Endothelial cell of umbilical vein (primary cell): ENCODE results near the gene UBE2H. TPM values are rescaled to one million over a fixed set of nuclear protein-coding genes. Genes with fewer than 3 reads are reported as not detected.

Source experiments
- BruUV-seq: library from RNA; stranded (reverse); fragments of 400-500 nt; replicated peaks from 2 replicates; lab custom pipeline; 2021; lab: Mats Ljungman, UMichigan
- CTCF ChIA-PET: fragments of 300-600, 350-600 bp; sonication (Branson Sonifier 250); formaldehyde crosslinking; loops from one replicate; lab custom pipeline; 2021; ENCODE audit warnings: antibody characterized with exemption, inconsistent platforms; lab: Charles Lee
- POLR2A ChIA-PET: fragments of 300-600, 350-600 bp; sonication (Branson Sonifier 250); formaldehyde crosslinking; loops from one replicate; lab custom pipeline; 2021; ENCODE audit warnings: antibody characterized with exemption, inconsistent platforms; lab: Charles Lee
- DNase-seq: peaks from one replicate; pipeline ENCODE4 v3.0.0-alpha.2; 2011; ENCODE audit warnings: low read depth, low spot score
- FAIRE-seq: peaks from 2 replicates; lab custom pipeline; 2011; peaks lifted over from hg19 to GRCh38; lab: Jason Lieb, UNC
- H2AFZ ChIP-seq: 2 replicates; pipeline ENCODE4 v1.6.0; 2012; ENCODE audit warnings: low read depth, low read length, control low read depth, inconsistent platforms
- H3K27ac ChIP-seq: 2 replicates; pipeline ENCODE4 v1.5.1; 2011; ENCODE audit warnings: low read depth, mild to moderate bottlenecking, control low read depth, low read length, moderate library complexity; ENCODE audit not compliant: insufficient read depth
- H3K27me3 ChIP-seq, 2 experiments: 2 replicates each; pipeline versions ENCODE4 v1.6.0 to v1.6.1; 2011; ENCODE audit warnings: low read length in 2 of 2, mixed read lengths in 1 of 2; ENCODE audit not compliant: control insufficient read depth in 2 of 2, insufficient read depth in 2 of 2
- H3K36me3 ChIP-seq, 2 experiments: 2 replicates in 1 of 2; 3 replicates in 1 of 2; pipeline ENCODE4 v1.5.1; 2011; ENCODE audit warnings: low read length in 2 of 2, mild to moderate bottlenecking in 1 of 2, moderate library complexity in 1 of 2; ENCODE audit not compliant: control insufficient read depth in 2 of 2, insufficient read depth in 2 of 2; ENCODE audit errors: extremely low read depth in 1 of 2
- H3K4me1 ChIP-seq: 3 replicates; pipeline ENCODE4 v1.5.1; 2011; ENCODE audit warnings: mild to moderate bottlenecking, low read length; ENCODE audit not compliant: control insufficient read depth, insufficient read depth; ENCODE audit errors: extremely low read depth
- H3K4me2 ChIP-seq: 2 replicates; pipeline ENCODE4 v1.6.1; 2011; ENCODE audit warnings: low read length, control low read depth, mixed read lengths; ENCODE audit not compliant: insufficient read depth
- H3K4me3 ChIP-seq, 3 experiments: fragments of 200-600 bp in 1 of 3; sonication (generic), shearing (Covaris generic) in 1 of 3; replicated peaks in 1 of 3; 2 replicates each; pipeline ENCODE4 v1.5.1; 2011 to 2016; ENCODE audit warnings: control low read depth in 3 of 3, low read length in 3 of 3, mild to moderate bottlenecking in 2 of 3, inconsistent platforms in 1 of 3, low read depth in 1 of 3, moderate library complexity in 1 of 3; ENCODE audit not compliant: insufficient read depth in 1 of 3
- H3K79me2 ChIP-seq: 2 replicates; pipeline ENCODE4 v1.6.0; 2012; ENCODE audit warnings: low read length, inconsistent platforms; ENCODE audit not compliant: control insufficient read depth, insufficient read depth
- H3K9ac ChIP-seq: replicated peaks from 2 replicates; pipeline ENCODE3; 2011; ENCODE audit warnings: low read length, control low read depth; ENCODE audit not compliant: insufficient read depth; ENCODE audit errors: extremely low read depth
- H3K9me1 ChIP-seq: replicated peaks from 3 replicates; pipeline ENCODE4 v1.6.0; 2011; ENCODE audit warnings: mild to moderate bottlenecking, low read length; ENCODE audit not compliant: control insufficient read depth, insufficient read depth; ENCODE audit errors: extremely low read depth
- H3K9me3 ChIP-seq: replicated peaks from 2 replicates; pipeline ENCODE4 v1.5.1; 2012; ENCODE audit warnings: low read length, inconsistent platforms; ENCODE audit not compliant: control insufficient read depth, insufficient read depth
- H4K20me1 ChIP-seq: replicated peaks from 2 replicates; pipeline ENCODE3; 2011; ENCODE audit warnings: mild to moderate bottlenecking, low read length; ENCODE audit not compliant: control insufficient read depth, insufficient read depth; ENCODE audit errors: extremely low read depth
- CTCF ChIP-seq, 2 donors: IDR thresholded peaks; 1 replicate in 1 of 2; 2 replicates in 1 of 2; pipeline ENCODE4 v1.5.1; 2011; ENCODE audit warnings: low read length in 2 of 2, mild to moderate bottlenecking in 2 of 2, moderate library complexity in 2 of 2, control low read depth in 1 of 2, inconsistent platforms in 1 of 2, low read depth in 1 of 2; ENCODE audit not compliant: insufficient read depth in 1 of 2; ENCODE audit errors: extremely low read depth in 1 of 2
- EZH2 ChIP-seq: IDR thresholded peaks from 2 replicates; pipeline ENCODE4 v1.6.1; 2012; ENCODE audit warnings: borderline replicate concordance, low read depth, mild to moderate bottlenecking, moderate library complexity, low read length, inconsistent platforms; ENCODE audit not compliant: severe bottlenecking
- FOS ChIP-seq: IDR thresholded peaks from 2 replicates; pipeline ENCODE4 v1.6.1; 2011; ENCODE audit warnings: mild to moderate bottlenecking, low read length, moderate library complexity, borderline replicate concordance; ENCODE audit not compliant: insufficient read depth
- GATA2 ChIP-seq: IDR thresholded peaks from 2 replicates; pipeline ENCODE4 v1.7.0; 2011; ENCODE audit warnings: low read depth, mild to moderate bottlenecking, moderate library complexity, mixed read lengths, low read length; ENCODE audit not compliant: insufficient read length, insufficient read depth
- JUN ChIP-seq: IDR thresholded peaks from 2 replicates; pipeline ENCODE4 v1.6.1; 2011; ENCODE audit warnings: borderline replicate concordance, low read depth; ENCODE audit not compliant: insufficient read length, insufficient read depth
- MAX ChIP-seq: IDR thresholded peaks from 2 replicates; pipeline ENCODE4 v1.6.1; 2011; ENCODE audit not compliant: insufficient read depth, insufficient read length
- MYC ChIP-seq: IDR thresholded peaks from one replicate; pipeline ENCODE4 v1.6.1; 2011; ENCODE audit warnings: mild to moderate bottlenecking, low read depth, low read length
- POLR2A ChIP-seq: IDR thresholded peaks from 2 replicates; pipeline ENCODE4 v1.6.1; 2012; ENCODE audit warnings: low read depth, mild to moderate bottlenecking, control low read depth, low read length
- POLR2AphosphoS5 ChIP-seq: IDR thresholded peaks from 2 replicates; pipeline ENCODE4 v1.6.1; 2012; ENCODE audit warnings: low read depth, mild to moderate bottlenecking, control low read depth, low read length, moderate library complexity; ENCODE audit not compliant: insufficient read depth
- dilution Hi-C: fragments of 300-500 bp; cut with MboI; formaldehyde crosslinking; loops from one replicate; pipeline ENCODE4 v1.15.0; 2019; ENCODE audit warnings: low sequenced_read_pairs; ENCODE audit not compliant: extremely low pct_ligation_motif_present
- intact Hi-C: fragments of 100-400 bp; cut with micrococcal nuclease; formaldehyde crosslinking; loops from one replicate; pipeline ENCODE4 v1.10.0; 2022
- polyA plus RNA-seq, 4 experiments: library from polyadenylated mRNA; depleted of rRNA in 3 of 4; stranded (reverse) in 3 of 4; unstranded in 1 of 4; fragments of >200 nt; gene quantifications; 2 replicates each; pipeline versions ENCODE4 v1.2.1 to v1.2.3, GENCODE V29; 2011 to 2012; ENCODE audit warnings: missing spikeins in 1 of 4
- total RNA-seq: library from RNA; stranded (reverse); gene quantifications from 2 replicates; pipeline ENCODE4 v1.2.3, GENCODE V29; 2021

The UBE2H gene
- total and polyA plus RNA-seq, 2 donors (not counting 3 experiments of a cell fraction or from before 2014, with no cell fraction given), result 51.7 to 90.1 TPM

- H3K4me3 ChIP-seq, result no peak overlapping the region
- no peak overlapping the region for H3K4me2 ChIP-seq
- ChIA-PET CTCF (no interaction called here), POLR2A (no interaction called here)
- dilution Hi-C loops (no loop called here), intact Hi-C loops (no loop called here)
- peaks cover 71 to 81% of the 10 kb centered on the region in 2 experiments for H3K27me3 ChIP-seq
- DNase-seq (no peak), FAIRE-seq (no peak)
- H3K9ac ChIP-seq, result no peak overlapping the region
- BruUV-seq, result no TSS peak
- TF ChIP-seq JUN (no peak), POLR2A (no peak)
- H2AFZ ChIP-seq, result no peak overlapping the region
- H3K4me1 ChIP-seq, result no peaks in the 10 kb centered on the region
- H3K9me3 ChIP-seq, result no peaks in the 10 kb centered on the region
- no peaks in the 10 kb centered on the region for H3K36me3 ChIP-seq
- H4K20me1 ChIP-seq, result no peaks in the 10 kb centered on the region
- H3K9me1 ChIP-seq, result no peaks in the 10 kb centered on the region
- H3K79me2 ChIP-seq, result no peaks in the 10 kb centered on the region
- H3K27ac ChIP-seq, result no peak overlapping the region
Measured at GRCh38 chr7:129784437-129784782, 168.3 kb downstream of the UBE2H start.

- CTCF ChIA-PET, result no interaction called here
- dilution Hi-C loops, result no loop called here
- Histone ChIP-seq H3K4me3 (no peak overlapping the region), H3K9ac (no peak overlapping the region), H3K9me3 (no peaks in the 10 kb centered on the region), H3K9me1 (no peaks in the 10 kb centered on the region), H2AFZ (no peak overlapping the region), H3K4me1 (no peaks in the 10 kb centered on the region), H3K36me3 (no peaks in the 10 kb centered on the region), H3K79me2 (no peaks in the 10 kb centered on the region), H3K4me2 (no peak overlapping the region), H3K27me3 (peaks cover 73 to 88% of the 10 kb centered on the region in 2 experiments), H3K27ac (no peak overlapping the region), H4K20me1 (no peaks in the 10 kb centered on the region)
- intact Hi-C loops, result no loop called here
- POLR2A ChIA-PET, result no interaction called here
- DNase-seq (no peak), FAIRE-seq (peak; percentile 21)
- TF ChIP-seq GATA2, result no peak
- no peak for TF ChIP-seq MAX
- no peak for TF ChIP-seq EZH2
- no peak for TF ChIP-seq MYC
- TF ChIP-seq POLR2A, result no peak
- TF ChIP-seq FOS, result no peak
- no peak for TF ChIP-seq JUN
- TF ChIP-seq CTCF (IDR thresholded peaks at IDR 0.05; ENCODE audit: extremely low read depth in 1 of 2, insufficient read depth in 1 of 2, low read depth in 1 of 2, low read length in 2 of 2), result no peak
- TF ChIP-seq POLR2AphosphoS5, result no peak
- BruUV-seq, result no TSS peak
Measured at GRCh38 chr7:129783584-129783919, 169.2 kb downstream of the UBE2H start.
